ENCODE data around the gene ACOX1. TPM values are rescaled to one million over a fixed set of nuclear protein-coding genes. Genes with fewer than 3 reads are reported as not detected.

ACOX1 gene
- polyA plus RNA-seq, 1 donor (not counting 4 experiments of a cell fraction or from before 2014, with no cell fraction given) = 31.8 TPM

DNA sequence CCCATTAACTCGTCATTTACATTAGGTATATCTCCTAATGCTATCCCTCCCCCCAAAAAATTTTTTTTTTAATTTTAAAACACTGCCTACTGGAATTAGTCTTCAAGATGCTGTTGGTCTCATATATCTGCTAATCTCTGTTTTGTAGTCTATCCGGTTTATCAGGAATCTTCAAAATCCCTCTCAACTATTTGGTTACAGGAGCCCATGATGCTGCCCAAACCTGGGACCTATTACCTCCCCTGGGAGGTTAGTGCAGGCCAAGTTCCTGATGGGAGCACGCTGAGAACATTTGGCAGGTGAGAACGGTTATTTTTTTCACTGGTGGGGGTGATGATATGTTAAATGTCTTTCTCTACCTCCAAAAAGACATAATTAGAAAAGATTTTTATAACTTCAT is 7.0 kb upstream of the ACOX1 start:
- Histone ChIP-seq H3K27ac (ENCODE audit: control insufficient read depth, insufficient read depth, low read length) (no peak overlapping the region), H3K9me1 (ENCODE audit: control insufficient read depth, extremely low read depth, insufficient read depth, low read length) (no peaks in the 10 kb centered on the region), H3K4me3 (ENCODE audit: control insufficient read depth in 2 of 3, extremely low read depth in 1 of 3, insufficient read depth in 2 of 3, low read depth in 1 of 3, low read length in 3 of 3) (no peak overlapping the region), H3K27me3 (ENCODE audit: control insufficient read depth, extremely low read depth, insufficient read depth, low read length) (no peaks in the 10 kb centered on the region), H3K9ac (ENCODE audit: control insufficient read depth, extremely low read depth, insufficient read depth, low read length) (no peak overlapping the region), H3K36me3 (ENCODE audit: control insufficient read depth in 2 of 2, extremely low read depth in 1 of 2, insufficient read depth in 2 of 2, low read length in 2 of 2) (no peaks in the 10 kb centered on the region), H3K4me1 (ENCODE audit: control insufficient read depth, extremely low read depth, insufficient read depth, low read length) (peaks cover 22% of the 10 kb centered on the region), H3K79me2 (ENCODE audit: control insufficient read depth, insufficient read depth, low read length) (no peaks in the 10 kb centered on the region), H4K20me1 (ENCODE audit: control insufficient read depth, extremely low read depth, insufficient read depth, low read length) (no peaks in the 10 kb centered on the region), H2AFZ (ENCODE audit: control insufficient read depth, low read length) (no peak overlapping the region), H3K4me2 (ENCODE audit: control insufficient read depth, extremely low read depth, insufficient read depth, low read depth, low read length) (no peak overlapping the region), H3K9me3 (ENCODE audit: control insufficient read depth, low read depth, low read length) (no peaks in the 10 kb centered on the region)
- FAIRE-seq (no peak), DNase-seq (ENCODE audit: low read depth, low spot score) (no peak)
- TF ChIP-seq, protein P1, sequence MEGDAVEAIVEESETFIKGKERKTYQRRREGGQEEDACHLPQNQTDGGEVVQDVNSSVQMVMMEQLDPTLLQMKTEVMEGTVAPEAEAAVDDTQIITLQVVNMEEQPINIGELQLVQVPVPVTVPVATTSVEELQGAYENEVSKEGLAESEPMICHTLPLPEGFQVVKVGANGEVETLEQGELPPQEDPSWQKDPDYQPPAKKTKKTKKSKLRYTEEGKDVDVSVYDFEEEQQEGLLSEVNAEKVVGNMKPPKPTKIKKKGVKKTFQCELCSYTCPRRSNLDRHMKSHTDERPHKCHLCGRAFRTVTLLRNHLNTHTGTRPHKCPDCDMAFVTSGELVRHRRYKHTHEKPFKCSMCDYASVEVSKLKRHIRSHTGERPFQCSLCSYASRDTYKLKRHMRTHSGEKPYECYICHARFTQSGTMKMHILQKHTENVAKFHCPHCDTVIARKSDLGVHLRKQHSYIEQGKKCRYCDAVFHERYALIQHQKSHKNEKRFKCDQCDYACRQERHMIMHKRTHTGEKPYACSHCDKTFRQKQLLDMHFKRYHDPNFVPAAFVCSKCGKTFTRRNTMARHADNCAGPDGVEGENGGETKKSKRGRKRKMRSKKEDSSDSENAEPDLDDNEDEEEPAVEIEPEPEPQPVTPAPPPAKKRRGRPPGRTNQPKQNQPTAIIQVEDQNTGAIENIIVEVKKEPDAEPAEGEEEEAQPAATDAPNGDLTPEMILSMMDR (optimal IDR thresholded peaks at IDR 0.05 in 1 of 3, IDR thresholded peaks at IDR 0.05 in 1 of 3, conservative IDR thresholded peaks at IDR 0.05 in 1 of 3; ENCODE audit: extremely low read depth in 1 of 3, insufficient read depth in 2 of 3, low read length in 3 of 3) = no peak
- TF ChIP-seq EZH2 (IDR thresholded peaks at IDR 0.05; ENCODE audit: low read length) = no peak
- dilution Hi-C loops (cut with MboI; ENCODE audit: extremely low pct_ligation_motif_present, low sequenced_read_pairs) = no loop called here

DNA sequence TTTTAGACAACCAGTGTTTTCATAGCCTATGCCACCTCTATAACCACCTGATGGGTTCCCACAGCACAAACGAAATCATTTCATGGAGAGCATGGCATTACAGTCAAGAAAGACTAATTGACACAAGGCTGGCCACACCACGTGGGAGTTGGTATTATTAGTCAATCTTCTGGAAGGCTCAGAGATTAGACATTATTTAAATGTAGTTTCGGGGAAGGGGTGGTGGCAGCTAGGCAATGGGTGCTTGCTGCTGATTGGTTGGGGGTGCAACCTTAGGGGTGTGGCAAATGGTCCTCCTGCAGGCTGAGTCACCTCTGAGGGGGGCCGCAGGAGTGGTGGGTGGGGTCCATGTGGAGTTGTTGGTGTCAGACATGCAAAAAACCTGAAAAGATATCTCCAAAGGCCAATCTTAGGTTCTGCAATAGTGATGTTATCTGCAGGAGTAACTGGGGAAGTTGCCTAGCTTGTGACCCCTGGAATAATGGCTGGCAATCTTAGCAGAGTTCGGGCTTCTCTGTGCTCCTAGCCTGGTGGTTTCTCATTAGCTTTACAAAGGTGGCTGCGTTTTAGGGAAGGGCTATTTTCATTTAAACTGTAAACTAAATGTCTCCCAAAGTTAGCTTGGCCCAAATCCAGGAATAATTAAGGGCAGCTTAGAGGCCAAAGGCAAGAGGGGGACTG is 4.7 kb upstream of the ACOX1 start:
- Histone ChIP-seq H3K4me3 (ENCODE audit: control insufficient read depth in 2 of 3, extremely low read depth in 1 of 3, insufficient read depth in 2 of 3, low read depth in 1 of 3, low read length in 3 of 3) (no peak overlapping the region), H3K27me3 (ENCODE audit: control insufficient read depth, extremely low read depth, insufficient read depth, low read length) (no peaks in the 10 kb centered on the region), H3K9me1 (ENCODE audit: control insufficient read depth, extremely low read depth, insufficient read depth, low read length) (no peaks in the 10 kb centered on the region), H3K27ac (ENCODE audit: control insufficient read depth, insufficient read depth, low read length) (peak overlapping the region; percentile 35), H3K36me3 (ENCODE audit: control insufficient read depth in 2 of 2, extremely low read depth in 1 of 2, insufficient read depth in 2 of 2, low read length in 2 of 2) (no peaks in the 10 kb centered on the region), H3K4me2 (ENCODE audit: control insufficient read depth, extremely low read depth, insufficient read depth, low read depth, low read length) (peak overlapping the region; percentile 37), H3K79me2 (ENCODE audit: control insufficient read depth, insufficient read depth, low read length) (peaks cover under 1% of the 10 kb centered on the region), H3K9ac (ENCODE audit: control insufficient read depth, extremely low read depth, insufficient read depth, low read length) (no peak overlapping the region), H2AFZ (ENCODE audit: control insufficient read depth, low read length) (peak overlapping the region; percentile 36), H3K4me1 (ENCODE audit: control insufficient read depth, extremely low read depth, insufficient read depth, low read length) (peaks cover 25% of the 10 kb centered on the region), H3K9me3 (ENCODE audit: control insufficient read depth, low read depth, low read length) (no peaks in the 10 kb centered on the region), H4K20me1 (ENCODE audit: control insufficient read depth, extremely low read depth, insufficient read depth, low read length) (no peaks in the 10 kb centered on the region)
- dilution Hi-C loops (cut with MboI; ENCODE audit: extremely low pct_ligation_motif_present, low sequenced_read_pairs) = no loop called here
- FAIRE-seq (no peak), DNase-seq (ENCODE audit: low read depth, low spot score) (no peak)
- TF ChIP-seq EZH2 (IDR thresholded peaks at IDR 0.05; ENCODE audit: low read length) = no peak
- TF ChIP-seq, protein P1 (optimal IDR thresholded peaks at IDR 0.05 in 1 of 3, IDR thresholded peaks at IDR 0.05 in 1 of 3, conservative IDR thresholded peaks at IDR 0.05 in 1 of 3; ENCODE audit: extremely low read depth in 1 of 3, insufficient read depth in 2 of 3, low read length in 3 of 3) = no peak
